Midbrain (tissue), 1 donor: Measurements from ENCODE around the gene GMDS.

Experiments
- DNase-seq: peaks from one replicate; lab custom pipeline; 2025; lab: John Stamatoyannopoulos, UW

Gene GMDS

DNA sequence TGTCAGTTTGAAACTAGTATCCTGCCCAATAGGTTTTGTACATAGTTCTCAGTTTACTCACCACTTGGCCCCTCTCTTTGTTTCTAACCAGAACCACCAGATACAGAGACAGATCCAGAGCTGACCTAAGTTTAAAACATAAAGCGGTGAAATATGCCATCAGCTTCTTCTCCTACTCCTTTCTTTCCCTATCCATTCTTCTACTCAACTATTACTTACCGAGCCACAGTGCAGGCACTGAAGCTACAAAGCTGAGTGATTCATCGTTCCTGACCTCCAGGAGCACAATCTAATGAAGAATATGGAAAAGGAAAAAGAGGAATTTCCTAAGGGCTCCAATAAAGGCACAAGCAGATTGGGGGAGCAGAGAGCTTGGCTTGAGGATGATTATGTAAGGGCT is 349.7 kb downstream of the GMDS start:
- no peak for DNase-seq

DNA sequence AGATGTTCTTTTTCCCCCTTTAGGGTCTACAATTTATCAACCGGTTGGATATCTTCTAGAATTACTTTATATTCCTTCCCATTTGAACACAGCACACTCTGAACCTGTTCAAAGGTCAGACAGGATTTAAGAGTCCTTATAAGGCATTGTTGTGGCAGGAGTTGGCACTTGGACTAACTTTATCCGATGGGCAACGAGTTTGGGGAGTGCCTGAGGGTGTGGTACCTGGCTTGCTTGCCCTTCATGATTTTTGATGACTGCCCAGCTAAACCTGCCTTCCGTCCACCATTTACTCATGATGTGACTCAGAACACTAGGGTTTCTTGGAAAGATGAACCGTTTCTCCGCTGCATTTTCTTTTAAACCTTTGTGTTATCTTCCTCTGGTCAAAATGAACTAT is 350.5 kb downstream of the GMDS start:
- DNase-seq = no peak

DNA sequence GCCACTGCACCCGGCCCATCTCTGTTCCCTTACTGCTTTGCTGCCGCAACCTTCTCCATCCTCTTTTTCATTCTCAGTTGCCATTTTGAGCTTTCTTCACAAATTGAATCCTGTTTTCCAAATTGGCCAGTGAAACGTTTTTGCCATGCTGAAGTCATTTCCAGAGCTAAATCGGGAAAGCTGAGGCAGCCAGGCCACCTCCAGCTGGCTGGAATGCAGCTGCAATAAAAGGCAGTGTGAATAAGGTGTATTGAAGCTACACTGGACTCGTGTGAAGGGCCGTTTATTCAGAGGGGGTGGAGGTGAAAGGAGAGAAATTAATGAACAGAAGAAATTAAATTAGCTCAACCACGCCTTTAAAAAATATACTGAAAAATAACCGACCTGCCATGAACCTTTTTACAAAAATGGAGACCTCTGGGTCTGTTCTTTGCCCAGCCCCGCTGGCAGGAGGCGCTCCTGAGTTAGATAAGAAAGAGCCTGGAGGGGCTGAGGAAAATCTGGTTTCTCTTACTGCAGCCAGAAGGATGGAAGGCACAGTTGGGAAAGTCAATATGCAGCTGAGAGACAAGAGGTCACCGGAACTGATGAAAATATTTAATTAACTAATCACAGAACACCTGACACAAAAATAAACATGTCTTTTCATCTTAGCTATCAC is 351.8 kb downstream of the GMDS start:
- no peak for DNase-seq

DNA sequence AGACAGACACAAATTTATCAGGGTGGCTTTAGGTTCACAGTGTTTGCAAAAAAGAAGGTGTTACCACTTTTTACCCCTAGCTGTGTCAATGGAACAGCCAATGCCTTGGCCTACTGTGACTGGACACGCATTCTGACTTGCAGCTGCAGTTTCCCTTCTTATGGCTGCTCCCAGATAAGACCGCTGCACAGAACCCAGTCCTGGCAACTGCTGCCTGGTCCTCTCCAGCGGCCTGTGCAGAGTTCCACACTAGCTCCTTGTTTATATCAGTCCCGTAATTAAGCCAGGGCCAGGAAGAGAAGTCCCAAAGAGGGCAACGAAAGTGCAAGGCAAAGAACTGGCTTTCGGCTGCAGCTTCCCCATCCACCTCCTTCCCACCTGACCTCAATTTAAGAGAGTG is 352.7 kb downstream of the GMDS start:
- DNase-seq = no peak

DNA sequence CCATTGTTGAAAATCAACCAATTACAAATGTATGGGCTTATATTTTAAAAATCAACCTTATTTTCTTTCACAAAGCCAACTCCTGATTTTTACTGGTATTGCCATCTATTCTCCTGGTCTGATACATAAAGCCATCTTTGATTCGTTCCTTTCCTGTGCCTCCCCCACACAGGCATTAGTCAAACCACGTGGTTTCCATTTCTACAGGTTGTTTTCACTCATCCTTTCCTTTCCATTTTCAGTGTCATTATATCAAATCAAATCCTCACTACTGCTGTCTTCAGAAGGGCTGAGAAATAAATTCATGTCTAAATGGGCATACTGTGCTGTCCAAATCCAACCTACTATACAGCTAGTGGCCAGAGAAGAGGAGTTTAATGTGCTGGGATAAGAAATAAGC is 354.4 kb downstream of the GMDS start:
- DNase-seq = no peak

DNA sequence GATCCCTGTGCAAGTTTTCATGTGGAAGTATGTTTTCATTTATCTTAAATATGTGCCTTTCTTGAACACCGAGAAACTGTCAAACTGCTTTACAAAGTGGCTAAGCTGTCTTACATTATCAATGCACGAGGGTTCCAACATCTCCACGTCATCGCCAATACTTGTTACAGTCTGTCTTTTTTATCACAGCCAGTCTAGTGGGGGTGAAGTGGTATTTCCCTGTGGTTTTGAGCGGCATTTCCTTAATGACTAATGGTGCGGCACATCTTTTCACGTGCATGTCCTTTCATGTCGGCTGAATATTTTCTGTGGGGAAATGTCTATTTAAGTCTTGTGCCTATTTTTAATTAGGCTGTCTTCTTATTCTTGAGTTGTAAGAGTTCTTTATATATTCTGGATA is 355.3 kb downstream of the GMDS start:
- DNase-seq = no peak

DNA sequence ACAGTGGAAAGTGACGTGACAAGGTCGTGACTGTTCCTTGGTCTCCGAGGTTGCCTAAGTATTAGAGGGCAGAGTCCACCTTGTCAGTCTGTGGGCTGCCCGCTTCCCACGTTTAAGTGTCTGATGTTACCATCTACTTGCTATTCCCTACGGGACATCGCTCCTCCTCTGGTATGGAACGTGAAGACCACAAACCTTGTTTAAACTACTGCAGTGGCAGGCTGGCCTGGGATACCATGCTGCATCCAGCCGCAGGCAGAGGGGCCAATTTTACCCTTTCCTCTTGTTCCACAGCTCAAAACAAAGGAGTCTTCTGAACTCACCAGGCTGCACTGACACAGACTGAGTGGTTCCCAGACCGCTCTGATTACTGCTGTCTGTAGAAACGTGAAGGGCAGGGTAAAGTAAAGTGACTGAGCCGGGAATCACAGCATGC is 359.8 kb downstream of the GMDS start:
- no peak for DNase-seq

DNA sequence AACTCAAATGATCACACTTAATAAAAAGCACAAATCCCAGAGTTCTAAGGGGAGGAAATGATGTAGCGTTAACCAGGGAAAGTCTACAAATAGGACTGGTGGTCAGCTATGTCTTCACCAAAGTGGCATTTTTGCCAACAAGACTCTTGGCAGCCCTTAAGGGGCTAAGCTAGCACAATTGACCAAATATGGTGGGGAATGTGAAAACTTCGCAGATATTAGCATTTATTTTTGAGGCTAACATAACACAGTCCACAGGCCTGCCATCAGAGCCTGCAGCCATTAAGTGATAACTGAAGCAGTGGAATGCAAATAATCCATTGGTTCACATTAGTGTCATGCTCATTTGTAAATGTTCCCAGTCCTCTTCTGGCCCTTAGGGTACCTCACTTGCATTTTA is 361.1 kb downstream of the GMDS start:
- DNase-seq = no peak

DNA sequence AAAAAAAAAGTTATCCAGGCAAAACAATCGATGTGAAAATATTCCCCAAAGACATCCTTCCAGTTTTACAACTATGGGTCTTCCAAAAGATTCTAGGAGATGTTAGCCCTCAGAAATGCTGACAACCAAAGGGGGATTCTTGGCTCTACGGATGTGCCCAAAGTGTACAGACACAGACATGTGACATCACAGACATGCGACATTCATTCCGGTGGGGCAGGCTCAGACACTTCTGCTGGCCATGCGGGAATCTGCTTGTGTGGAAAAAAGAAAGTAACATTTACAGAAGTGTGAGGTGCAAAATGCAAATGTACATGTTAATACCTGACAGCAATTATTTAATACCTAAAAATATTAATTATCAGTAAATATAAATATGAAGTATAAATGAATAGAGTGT is 367.1 kb downstream of the GMDS start:
- DNase-seq = no peak

DNA sequence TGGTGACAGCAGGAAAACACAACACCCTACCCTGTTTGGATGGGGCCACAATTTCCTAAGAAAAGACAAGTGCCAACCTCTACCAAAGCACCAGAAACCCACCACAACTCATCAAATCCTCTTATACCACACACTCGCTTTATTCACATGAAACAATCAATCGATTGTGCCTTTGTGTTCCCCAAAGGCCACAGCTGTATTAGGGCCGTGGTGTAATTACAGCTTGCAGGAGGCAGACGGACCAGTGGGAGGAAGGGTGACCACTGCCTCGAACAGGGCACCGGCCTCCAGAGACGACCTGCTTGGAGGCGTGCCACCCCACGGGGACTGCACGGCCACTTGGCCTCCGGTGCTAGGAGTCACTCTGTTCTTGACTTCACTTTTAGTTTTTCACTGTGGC is 371.6 kb downstream of the GMDS start:
- DNase-seq = peak; percentile 43

DNA sequence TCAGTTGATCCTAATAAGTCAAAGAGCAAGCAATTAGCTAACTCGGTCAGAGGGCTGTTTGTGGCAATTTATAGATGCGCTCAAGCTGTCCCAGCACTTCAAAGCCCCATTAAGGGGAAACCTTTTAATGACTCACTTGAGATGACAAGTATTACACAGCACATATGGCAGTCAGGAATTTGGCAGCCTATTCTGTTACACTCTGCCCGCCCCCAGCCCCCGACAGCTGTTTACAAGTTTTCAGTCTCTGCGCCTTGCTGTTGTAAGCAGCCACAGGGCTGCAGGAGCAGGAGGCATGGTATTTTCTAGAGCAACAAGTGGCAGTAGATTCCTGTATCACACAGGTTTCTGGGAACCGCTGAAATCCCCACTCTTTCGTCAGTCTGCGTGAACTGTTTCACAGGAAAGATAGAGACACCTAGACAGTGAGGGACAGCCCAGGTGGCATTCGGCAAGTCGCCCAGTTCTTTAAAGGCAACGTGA is 372.7 kb downstream of the GMDS start:
- no peak for DNase-seq

DNA sequence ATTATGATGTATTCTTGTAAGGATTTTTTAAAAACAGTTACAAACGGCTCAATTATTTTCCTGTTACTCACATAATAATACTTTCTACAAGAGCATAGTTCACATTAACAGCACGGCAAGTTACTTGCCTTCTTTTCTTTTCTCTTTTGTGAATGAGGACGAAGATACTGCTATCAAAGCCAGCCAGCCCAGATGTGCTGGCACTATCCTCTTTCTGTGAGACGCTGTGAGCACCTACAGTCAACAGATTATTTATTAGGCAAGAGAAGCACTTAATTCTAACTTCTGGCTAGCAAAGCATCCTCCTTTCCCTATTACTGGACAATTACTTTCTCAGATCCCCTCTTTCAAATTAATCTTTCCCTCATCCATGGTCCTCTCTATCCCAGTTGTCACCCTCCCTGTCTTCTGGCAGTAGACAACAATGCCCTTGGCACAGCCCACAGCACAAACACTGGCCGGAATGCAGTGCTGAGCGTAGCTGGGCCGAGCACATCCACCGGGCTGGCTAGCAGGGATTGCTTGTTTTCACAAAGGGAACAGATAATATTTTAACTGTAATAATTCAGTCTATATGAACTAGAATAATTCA is 373.6 kb downstream of the GMDS start:
- peak; percentile 70 for DNase-seq

DNA sequence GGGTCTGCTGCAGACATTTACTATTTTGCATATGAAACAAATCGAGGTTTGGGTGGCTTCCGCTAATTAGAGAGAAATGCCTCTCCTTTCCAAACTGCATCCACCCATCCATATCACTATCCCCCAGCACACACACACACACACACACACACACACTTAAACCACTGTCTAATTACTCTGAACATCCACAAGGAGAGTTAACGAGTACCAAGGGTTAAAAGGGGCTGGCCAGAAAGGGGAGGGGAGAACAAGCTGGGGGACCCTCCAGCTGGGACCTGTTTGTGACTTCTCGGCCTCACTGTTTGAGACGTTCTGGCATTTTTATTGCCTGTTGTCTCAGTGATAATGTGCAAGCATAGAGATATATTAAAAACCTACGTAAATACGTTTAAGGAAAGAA is 374.5 kb downstream of the GMDS start:
- DNase-seq = no peak

DNA sequence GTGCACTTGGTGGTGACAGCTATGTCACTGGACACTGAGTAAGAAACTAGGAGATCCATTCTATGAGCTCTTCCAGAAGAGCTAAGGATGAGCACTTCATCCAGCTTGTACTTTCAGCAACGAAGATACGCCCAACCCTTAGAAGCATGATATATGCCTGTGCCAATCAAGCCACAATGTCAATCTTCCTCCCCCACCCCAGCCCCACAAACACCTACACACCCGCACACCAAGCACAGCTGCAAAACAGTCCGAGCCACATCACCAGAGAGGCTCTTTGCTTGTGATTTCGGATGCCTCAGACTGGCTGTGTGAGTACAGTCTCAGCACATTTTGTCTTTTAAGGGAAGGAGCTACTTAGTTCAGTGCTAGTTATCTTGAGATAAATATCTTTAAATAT is 375.2 kb downstream of the GMDS start:
- no peak for DNase-seq

DNA sequence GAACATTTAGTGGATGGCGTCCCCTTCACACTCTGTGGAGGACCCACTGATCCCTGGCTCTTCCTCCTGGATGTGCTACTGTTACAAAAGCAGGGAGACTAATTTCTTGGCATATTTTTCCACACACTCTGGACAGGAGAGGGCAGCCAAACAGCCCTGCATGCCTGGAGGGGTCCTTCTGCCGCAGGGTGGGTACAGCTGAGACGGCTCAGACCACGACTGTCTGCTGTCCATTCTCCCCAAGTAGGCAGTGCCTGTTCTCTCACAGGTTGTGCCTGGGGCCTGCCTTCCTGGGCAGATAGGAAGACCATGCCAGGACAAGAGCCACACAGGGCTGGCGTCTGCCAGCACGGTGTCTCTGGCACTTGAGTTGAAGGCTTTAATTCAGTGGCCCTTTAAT is 375.6 kb downstream of the GMDS start:
- DNase-seq = no peak

DNA sequence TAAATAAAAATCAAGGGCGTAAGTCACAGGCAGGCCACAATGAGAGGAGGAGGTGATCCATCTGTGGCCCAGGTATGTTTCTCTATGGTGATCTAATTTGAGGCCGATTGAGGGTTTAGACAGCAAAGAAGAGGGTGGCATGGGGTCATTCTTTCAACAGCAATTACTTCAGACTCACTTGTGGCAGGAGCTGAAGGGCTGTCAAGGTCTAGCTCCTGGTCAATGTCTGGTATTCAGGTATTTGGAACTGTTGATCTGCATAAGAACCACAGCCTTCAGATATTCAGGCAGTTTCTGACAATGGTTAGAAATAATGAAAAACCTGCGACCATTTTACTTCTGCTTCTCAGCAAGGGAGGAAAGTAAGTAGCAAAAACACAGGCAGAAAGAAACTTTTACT is 376.1 kb downstream of the GMDS start:
- DNase-seq = no peak

DNA sequence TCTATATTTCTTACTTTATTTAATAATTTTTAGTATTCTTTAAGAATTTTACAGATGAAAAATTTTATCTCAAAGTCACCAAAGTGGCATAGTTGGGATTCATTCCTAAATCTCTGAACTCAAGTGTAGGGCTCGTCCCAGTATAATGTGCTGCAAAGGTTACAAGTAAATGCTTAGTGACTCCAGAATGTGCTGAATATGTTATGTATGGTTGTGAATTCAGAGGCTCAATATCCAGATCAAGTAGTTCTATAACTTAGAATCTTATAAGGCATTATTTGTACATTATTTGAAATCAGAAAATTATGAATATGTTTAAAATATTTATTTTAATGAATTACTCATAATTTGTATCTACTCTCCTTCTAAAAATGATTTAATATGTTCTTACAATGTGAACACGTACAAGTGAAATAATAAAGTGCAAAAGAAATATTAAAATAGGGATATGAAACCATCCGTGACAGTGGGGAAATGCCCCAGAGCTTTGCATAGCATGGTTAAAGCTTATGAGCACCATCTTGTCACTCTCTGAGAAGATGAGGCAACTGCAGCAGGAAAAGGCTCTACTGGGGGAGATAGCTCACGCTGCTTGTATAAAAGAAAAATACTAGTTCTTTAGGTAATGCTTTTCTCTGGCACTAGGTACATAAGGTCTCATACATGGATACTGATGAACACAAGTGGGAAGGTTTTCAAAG is 376.7 kb downstream of the GMDS start:
- no peak for DNase-seq

DNA sequence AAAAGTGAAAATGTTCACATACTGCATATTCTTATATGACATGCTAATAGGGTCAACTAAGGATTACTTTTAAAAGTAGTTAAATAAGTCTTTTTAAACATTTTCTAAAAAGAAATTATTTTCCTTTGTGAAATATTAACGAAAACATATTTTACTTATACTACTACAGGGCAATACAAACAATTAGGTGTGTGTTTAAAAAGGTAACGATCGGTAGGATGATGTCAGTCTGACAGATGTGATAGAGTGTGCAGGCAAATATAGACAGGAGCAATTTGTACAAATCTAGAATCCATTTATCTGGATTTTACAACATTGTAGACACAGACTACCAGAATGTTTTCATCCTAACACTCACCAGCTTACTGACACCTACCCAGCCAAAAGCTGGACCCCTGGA is 378.2 kb downstream of the GMDS start:
- DNase-seq = no peak

DNA sequence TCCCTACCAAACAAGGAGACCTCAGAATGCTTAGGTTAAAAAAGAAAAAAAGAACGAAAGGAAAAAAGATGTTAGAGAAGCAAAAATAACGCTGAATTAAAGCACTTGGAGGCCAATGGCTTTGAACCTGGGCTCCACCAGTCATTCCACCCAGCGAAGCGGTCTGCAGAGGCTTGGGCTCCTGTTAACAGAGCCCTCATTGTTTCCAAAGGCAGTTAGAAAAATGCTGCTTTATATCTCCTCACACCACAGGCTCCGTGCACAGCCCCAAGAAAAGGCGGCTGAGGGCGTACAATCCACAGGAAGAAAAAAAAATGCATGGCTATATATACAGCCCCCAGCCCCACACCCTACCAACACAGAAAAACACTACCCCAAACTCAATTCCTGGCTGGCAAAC is 379.8 kb downstream of the GMDS start:
- DNase-seq = peak; percentile 59

DNA sequence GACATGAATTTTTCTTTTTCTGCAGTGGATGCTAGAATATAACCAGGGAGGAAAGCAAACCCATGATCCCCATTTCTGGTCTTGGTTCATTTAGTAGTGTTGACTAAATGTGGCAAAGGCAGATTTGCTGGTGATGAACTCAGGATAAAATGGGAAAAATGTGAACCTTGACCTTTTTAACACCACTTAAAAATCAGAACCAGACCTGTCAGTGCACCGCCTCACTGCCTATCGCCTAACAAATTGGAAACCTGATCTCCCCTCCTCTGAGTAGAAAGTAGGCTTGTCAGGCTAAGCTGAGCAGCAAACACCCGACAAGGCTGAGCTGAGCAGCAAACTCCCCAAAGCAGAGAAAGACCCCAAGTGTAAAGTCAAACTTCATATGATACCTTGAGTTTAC is 380.9 kb downstream of the GMDS start:
- DNase-seq = no peak

DNA sequence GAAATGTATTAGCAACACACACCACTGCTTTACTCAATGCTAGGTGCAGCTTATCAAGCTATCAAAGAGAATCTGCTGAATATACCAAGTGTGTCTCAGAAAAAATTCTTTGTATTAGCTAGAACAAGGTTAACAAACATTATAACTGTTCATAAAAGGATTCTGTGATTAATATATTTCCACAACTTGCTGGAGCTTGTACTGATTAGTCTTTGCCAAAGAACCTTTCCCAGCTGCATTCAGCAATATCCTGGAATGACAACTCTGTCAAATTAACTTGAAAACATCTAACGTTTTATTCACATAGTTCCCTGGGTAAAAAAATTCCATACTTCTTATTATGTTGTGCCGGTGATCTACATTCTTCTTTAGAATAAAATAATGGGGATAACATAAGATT is 383.0 kb downstream of the GMDS start:
- DNase-seq = no peak

DNA sequence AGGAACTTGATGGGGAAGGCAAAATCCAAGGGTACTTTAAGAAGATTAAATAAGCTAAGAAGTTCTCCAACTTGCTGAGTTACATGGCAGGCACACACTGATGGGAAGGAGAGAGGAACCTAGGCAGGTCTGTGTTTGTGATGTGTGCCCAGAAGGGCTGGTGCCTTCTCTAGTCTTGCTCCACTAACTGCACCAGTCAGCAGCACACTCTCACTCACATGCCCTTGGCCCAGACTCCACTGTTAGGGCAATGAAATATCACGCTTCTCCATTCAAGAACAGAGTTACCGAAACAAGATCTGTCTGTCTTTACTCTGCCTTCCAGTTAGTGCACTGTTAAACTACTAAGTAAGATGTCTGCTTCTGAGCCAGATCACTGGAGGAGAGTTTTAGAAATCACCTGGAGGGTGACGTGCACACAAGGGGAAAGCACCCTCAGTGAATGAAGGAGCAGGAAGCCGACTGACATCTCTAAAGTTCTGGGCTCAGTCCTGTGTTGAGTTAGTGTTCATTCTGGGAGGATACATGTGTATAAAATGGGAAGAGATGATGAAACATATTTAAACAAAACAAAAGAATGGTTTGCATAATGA is 384.6 kb downstream of the GMDS start:
- no peak for DNase-seq

DNA sequence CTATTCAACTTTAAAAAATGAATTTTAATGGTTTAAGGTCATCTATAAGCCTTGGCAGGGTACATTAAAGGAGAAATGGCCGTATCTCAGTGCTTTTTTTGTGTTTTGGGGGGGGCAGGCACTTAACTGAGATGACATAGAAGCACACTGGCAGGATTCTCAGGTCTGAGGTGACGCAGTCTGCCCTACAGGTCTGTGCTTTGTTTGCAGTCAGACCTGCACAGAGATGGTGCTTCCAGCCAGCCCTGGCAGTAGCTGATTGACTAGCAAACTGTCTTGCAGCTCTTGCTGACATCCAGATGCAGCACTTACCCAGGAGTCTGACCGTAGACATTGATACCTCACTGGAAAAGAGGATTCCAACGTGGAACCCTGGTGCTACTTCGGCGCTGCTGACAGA is 386.5 kb downstream of the GMDS start:
- DNase-seq = no peak
